HepG2 (cell line): Measurements from ENCODE around the gene H2AZ2. TPM values are rescaled to one million over a fixed set of nuclear protein-coding genes. Genes with fewer than 3 reads are reported as not detected.

Experiments used
- TRIM22 ChIP-seq: fragments of 450-650 bp; IDR thresholded peaks from 2 replicates; pipeline ENCODE4 v1.6.1; 2017
- ZBTB44 ChIP-seq: sonication (generic); formaldehyde crosslinking; IDR thresholded peaks from 2 replicates; pipeline ENCODE4 v1.4.0; 2020; ENCODE audit warnings: missing genetic modification reagents
- ZNF556 ChIP-seq: sonication (generic); formaldehyde crosslinking; IDR thresholded peaks from 2 replicates; pipeline ENCODE4 v1.4.0; 2020; ENCODE audit warnings: mild to moderate bottlenecking, missing genetic modification reagents, borderline replicate concordance
- ZNF772 ChIP-seq: sonication (generic); formaldehyde crosslinking; IDR thresholded peaks from 2 replicates; pipeline ENCODE4 v1.5.0; 2020; ENCODE audit warnings: mild to moderate bottlenecking, missing genetic modification reagents
- polyA plus RNA-seq, 8 experiments: library from polyadenylated mRNA; depleted of rRNA in 3 of 8; stranded (reverse) in 7 of 8; unstranded in 1 of 8; fragments of >200 nt; fragmentation: Illumina TruSeq in 4 of 8; extraction: Trizol in 4 of 8; gene quantifications; 2 replicates each; pipeline versions ENCODE4 v1.2.1 to v1.2.3, GENCODE V29; 2011 to 2016; ENCODE audit warnings: low read depth in 4 of 8, missing spikeins in 1 of 8, mixed read lengths in 1 of 8; ENCODE audit not compliant: insufficient read depth in 1 of 8
- total RNA-seq, 5 experiments: library from RNA; depleted of rRNA; stranded (reverse); fragments of >200 nt; fragmentation: Illumina TruSeq; extraction: Trizol; gene quantifications; 2 replicates each; pipeline ENCODE4 v1.2.3, GENCODE V29; 2016; ENCODE audit warnings: low read depth in 1 of 5
- TF ChIP-seq, protein P1 (sequence below): sonication (generic); formaldehyde crosslinking; IDR thresholded peaks from 2 replicates; pipeline ENCODE4 v1.4.0; 2020; ENCODE audit warnings: missing genetic modification reagents

Gene H2AZ2
- total and polyA plus RNA-seq, 2 of the 13 experiments (the other 11 are each of a cell fraction or from before 2014, with no cell fraction given) = 121 to 223 TPM

DNA sequence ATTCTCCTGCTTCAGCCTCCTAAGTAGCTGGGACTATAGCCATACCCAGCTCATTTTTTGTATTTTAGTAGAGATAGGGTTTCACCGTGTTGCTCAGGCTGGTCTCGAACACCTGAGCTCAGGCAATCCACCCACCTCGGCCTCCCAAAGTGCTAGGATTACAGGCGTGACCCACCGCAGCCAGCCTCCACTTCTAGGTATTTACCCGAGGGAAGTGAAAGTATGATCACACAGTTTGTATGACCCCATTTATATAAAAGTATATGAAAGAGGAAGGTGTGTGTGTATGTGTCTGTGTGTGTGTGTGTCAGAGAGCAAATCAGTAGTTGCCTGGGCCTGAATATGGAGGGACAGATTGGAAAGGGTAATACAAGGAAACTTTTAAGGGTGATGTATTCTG, 39.4 kb upstream of the H2AZ2 start (continued):
- TF ChIP-seq, protein P1, sequence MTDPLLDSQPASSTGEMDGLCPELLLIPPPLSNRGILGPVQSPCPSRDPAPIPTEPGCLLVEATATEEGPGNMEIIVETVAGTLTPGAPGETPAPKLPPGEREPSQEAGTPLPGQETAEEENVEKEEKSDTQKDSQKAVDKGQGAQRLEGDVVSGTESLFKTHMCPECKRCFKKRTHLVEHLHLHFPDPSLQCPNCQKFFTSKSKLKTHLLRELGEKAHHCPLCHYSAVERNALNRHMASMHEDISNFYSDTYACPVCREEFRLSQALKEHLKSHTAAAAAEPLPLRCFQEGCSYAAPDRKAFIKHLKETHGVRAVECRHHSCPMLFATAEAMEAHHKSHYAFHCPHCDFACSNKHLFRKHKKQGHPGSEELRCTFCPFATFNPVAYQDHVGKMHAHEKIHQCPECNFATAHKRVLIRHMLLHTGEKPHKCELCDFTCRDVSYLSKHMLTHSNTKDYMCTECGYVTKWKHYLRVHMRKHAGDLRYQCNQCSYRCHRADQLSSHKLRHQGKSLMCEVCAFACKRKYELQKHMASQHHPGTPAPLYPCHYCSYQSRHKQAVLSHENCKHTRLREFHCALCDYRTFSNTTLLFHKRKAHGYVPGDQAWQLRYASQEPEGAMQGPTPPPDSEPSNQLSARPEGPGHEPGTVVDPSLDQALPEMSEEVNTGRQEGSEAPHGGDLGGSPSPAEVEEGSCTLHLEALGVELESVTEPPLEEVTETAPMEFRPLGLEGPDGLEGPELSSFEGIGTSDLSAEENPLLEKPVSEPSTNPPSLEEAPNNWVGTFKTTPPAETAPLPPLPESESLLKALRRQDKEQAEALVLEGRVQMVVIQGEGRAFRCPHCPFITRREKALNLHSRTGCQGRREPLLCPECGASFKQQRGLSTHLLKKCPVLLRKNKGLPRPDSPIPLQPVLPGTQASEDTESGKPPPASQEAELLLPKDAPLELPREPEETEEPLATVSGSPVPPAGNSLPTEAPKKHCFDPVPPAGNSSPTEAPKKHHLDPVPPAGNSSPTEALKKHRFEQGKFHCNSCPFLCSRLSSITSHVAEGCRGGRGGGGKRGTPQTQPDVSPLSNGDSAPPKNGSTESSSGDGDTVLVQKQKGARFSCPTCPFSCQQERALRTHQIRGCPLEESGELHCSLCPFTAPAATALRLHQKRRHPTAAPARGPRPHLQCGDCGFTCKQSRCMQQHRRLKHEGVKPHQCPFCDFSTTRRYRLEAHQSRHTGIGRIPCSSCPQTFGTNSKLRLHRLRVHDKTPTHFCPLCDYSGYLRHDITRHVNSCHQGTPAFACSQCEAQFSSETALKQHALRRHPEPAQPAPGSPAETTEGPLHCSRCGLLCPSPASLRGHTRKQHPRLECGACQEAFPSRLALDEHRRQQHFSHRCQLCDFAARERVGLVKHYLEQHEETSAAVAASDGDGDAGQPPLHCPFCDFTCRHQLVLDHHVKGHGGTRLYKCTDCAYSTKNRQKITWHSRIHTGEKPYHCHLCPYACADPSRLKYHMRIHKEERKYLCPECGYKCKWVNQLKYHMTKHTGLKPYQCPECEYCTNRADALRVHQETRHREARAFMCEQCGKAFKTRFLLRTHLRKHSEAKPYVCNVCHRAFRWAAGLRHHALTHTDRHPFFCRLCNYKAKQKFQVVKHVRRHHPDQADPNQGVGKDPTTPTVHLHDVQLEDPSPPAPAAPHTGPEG (CRISPR knock-in tag) = no peak
- no peak for TF ChIP-seq ZBTB44 (CRISPR knock-in tag)
- TF ChIP-seq ZNF556 = no peak
- no peak for TF ChIP-seq TRIM22
- TF ChIP-seq ZNF772 (CRISPR knock-in tag) = no peak
